Memory B cell (primary cell): ENCODE data around the gene TNC.

Experiments
- ATAC-seq: fragments of 150-1000 bp; cut with Tn5 transposase; 2 replicates; pipeline ENCODE4 v1.10.0; 2021; ENCODE audit warnings: low read depth, mild to moderate bottlenecking, moderate library complexity
- DNase-seq, 2 donors: peaks; one replicate each; pipeline ENCODE4 v3.0.0; 2022; ENCODE audit warnings: low spot score in 2 of 2
- H3K27ac Mint-ChIP-seq: one replicate; pipeline ENCODE4 v1.8.0; 2022; ENCODE audit warnings: mild to moderate bottlenecking, moderate library complexity, mixed read lengths
- H3K27me3 Mint-ChIP-seq: one replicate; pipeline ENCODE4 v1.8.0; 2022; ENCODE audit warnings: mixed read lengths
- H3K36me3 Mint-ChIP-seq: one replicate; pipeline ENCODE4 v1.8.0; 2022; ENCODE audit warnings: mild to moderate bottlenecking, mixed read lengths
- H3K4me1 Mint-ChIP-seq: one replicate; pipeline ENCODE4 v1.8.0; 2022; ENCODE audit warnings: mixed read lengths
- H3K4me3 Mint-ChIP-seq: one replicate; pipeline ENCODE4 v1.8.0; 2022; ENCODE audit warnings: mild to moderate bottlenecking, moderate library complexity, mixed read lengths
- H3K9me3 Mint-ChIP-seq: one replicate; pipeline ENCODE4 v1.8.0; 2022; ENCODE audit warnings: mixed read lengths

TNC gene

GRCh38 chr9:115071176-115071575 lies 46.8 kb downstream of the TNC start:
- peaks cover 14% of the 10 kb centered on the region for H3K27me3 Mint-ChIP-seq
- H3K4me3 Mint-ChIP-seq, result no peak overlapping the region
- ATAC-seq (no peak), DNase-seq (no peak)
- H3K4me1 Mint-ChIP-seq, result no peaks in the 10 kb centered on the region
- peaks cover 2% of the 10 kb centered on the region for H3K9me3 Mint-ChIP-seq
- no peaks in the 10 kb centered on the region for H3K36me3 Mint-ChIP-seq
- no peak overlapping the region for H3K27ac Mint-ChIP-seq

- Mint-ChIP-seq H3K4me1 (no peaks in the 10 kb centered on the region), H3K4me3 (no peak overlapping the region), H3K27me3 (peaks cover 14% of the 10 kb centered on the region), H3K36me3 (no peaks in the 10 kb centered on the region), H3K27ac (no peak overlapping the region), H3K9me3 (peaks cover 2% of the 10 kb centered on the region)
- ATAC-seq (no peak), DNase-seq (no peak)
Observed at GRCh38 chr9:115069771-115070170, 48.2 kb downstream of the TNC start.

- Mint-ChIP-seq H3K4me1 (no peaks in the 10 kb centered on the region), H3K36me3 (no peaks in the 10 kb centered on the region), H3K9me3 (peaks cover 2% of the 10 kb centered on the region), H3K4me3 (no peak overlapping the region), H3K27me3 (peaks cover 14% of the 10 kb centered on the region), H3K27ac (no peak overlapping the region)
- ATAC-seq (no peak), DNase-seq (no peak)
Observed at GRCh38 chr9:115069302-115069701, 48.7 kb downstream of the TNC start.

- ATAC-seq (no peak), DNase-seq (no peak)
- H3K27ac Mint-ChIP-seq, result no peak overlapping the region
- no peaks in the 10 kb centered on the region for H3K4me1 Mint-ChIP-seq
- no peak overlapping the region for H3K4me3 Mint-ChIP-seq
- H3K27me3 Mint-ChIP-seq, result peaks cover 16% of the 10 kb centered on the region
- H3K9me3 Mint-ChIP-seq, result peaks cover 2% of the 10 kb centered on the region
- no peaks in the 10 kb centered on the region for H3K36me3 Mint-ChIP-seq
Observed at GRCh38 chr9:115068031-115068430, 49.9 kb downstream of the TNC start.

GRCh38 chr9:115063058-115063845 lies 54.7 kb downstream of the TNC start:
- no peak overlapping the region for H3K27ac Mint-ChIP-seq
- DNase-seq, result no peak
- no peaks in the 10 kb centered on the region for H3K36me3 Mint-ChIP-seq
- peaks cover 2% of the 10 kb centered on the region for H3K27me3 Mint-ChIP-seq
- no peak overlapping the region for H3K4me3 Mint-ChIP-seq
- ATAC-seq, result no peak
- no peaks in the 10 kb centered on the region for H3K9me3 Mint-ChIP-seq
- H3K4me1 Mint-ChIP-seq, result no peaks in the 10 kb centered on the region

GRCh38 chr9:115058684-115059315 lies 59.2 kb downstream of the TNC start:
- Mint-ChIP-seq H3K4me1 (no peaks in the 10 kb centered on the region), H3K4me3 (no peak overlapping the region), H3K9me3 (no peaks in the 10 kb centered on the region), H3K27me3 (peaks cover 9% of the 10 kb centered on the region), H3K36me3 (no peaks in the 10 kb centered on the region), H3K27ac (no peak overlapping the region)
- no peak for DNase-seq
- no peak for ATAC-seq

GRCh38 chr9:115058175-115058574 lies 59.8 kb downstream of the TNC start:
- no peak for ATAC-seq

GRCh38 chr9:115057559-115057958 lies 60.4 kb downstream of the TNC start:
- H3K27ac Mint-ChIP-seq, result no peak overlapping the region
- H3K4me1 Mint-ChIP-seq, result no peaks in the 10 kb centered on the region
- H3K4me3 Mint-ChIP-seq, result no peak overlapping the region
- H3K36me3 Mint-ChIP-seq, result no peaks in the 10 kb centered on the region
- ATAC-seq (no peak), DNase-seq (no peak)
- H3K27me3 Mint-ChIP-seq, result peaks cover 9% of the 10 kb centered on the region
- H3K9me3 Mint-ChIP-seq, result no peaks in the 10 kb centered on the region

More at GRCh38 chr9:115058175-115058574, 59.8 kb downstream of the TNC start:
- Mint-ChIP-seq H3K27ac (no peak overlapping the region), H3K4me1 (no peaks in the 10 kb centered on the region), H3K27me3 (peaks cover 7% of the 10 kb centered on the region), H3K36me3 (no peaks in the 10 kb centered on the region), H3K4me3 (no peak overlapping the region), H3K9me3 (no peaks in the 10 kb centered on the region)
- no peak for DNase-seq

- Mint-ChIP-seq H3K4me3 (no peak overlapping the region), H3K27me3 (peaks cover 9% of the 10 kb centered on the region), H3K36me3 (no peaks in the 10 kb centered on the region), H3K9me3 (no peaks in the 10 kb centered on the region), H3K4me1 (no peaks in the 10 kb centered on the region), H3K27ac (no peak overlapping the region)
- DNase-seq, result no peak
- no peak for ATAC-seq
Observed at GRCh38 chr9:115050002-115050490, 67.9 kb downstream of the TNC start.

- DNase-seq (no peak), ATAC-seq (no peak)
- Mint-ChIP-seq H3K4me1 (no peaks in the 10 kb centered on the region), H3K4me3 (no peak overlapping the region), H3K27ac (no peak overlapping the region), H3K9me3 (no peaks in the 10 kb centered on the region), H3K27me3 (peaks cover 7% of the 10 kb centered on the region), H3K36me3 (no peaks in the 10 kb centered on the region)
Observed at GRCh38 chr9:115046824-115047223, 71.1 kb downstream of the TNC start.

GRCh38 chr9:115046199-115046598 lies 71.8 kb downstream of the TNC start:
- H3K4me3 Mint-ChIP-seq, result no peak overlapping the region
- peaks cover 6% of the 10 kb centered on the region for H3K27me3 Mint-ChIP-seq
- ATAC-seq (no peak), DNase-seq (no peak)
- no peaks in the 10 kb centered on the region for H3K4me1 Mint-ChIP-seq
- H3K9me3 Mint-ChIP-seq, result no peaks in the 10 kb centered on the region
- H3K36me3 Mint-ChIP-seq, result no peaks in the 10 kb centered on the region
- H3K27ac Mint-ChIP-seq, result no peak overlapping the region

- ATAC-seq (no peak), DNase-seq (no peak)
- no peaks in the 10 kb centered on the region for H3K36me3 Mint-ChIP-seq
- no peaks in the 10 kb centered on the region for H3K4me1 Mint-ChIP-seq
- H3K4me3 Mint-ChIP-seq, result no peak overlapping the region
- no peak overlapping the region for H3K27ac Mint-ChIP-seq
- no peaks in the 10 kb centered on the region for H3K9me3 Mint-ChIP-seq
- peaks cover 5% of the 10 kb centered on the region for H3K27me3 Mint-ChIP-seq
Observed at GRCh38 chr9:115043632-115044031, 74.3 kb downstream of the TNC start.

- ATAC-seq, result no peak
- Mint-ChIP-seq H3K36me3 (no peaks in the 10 kb centered on the region), H3K27me3 (peaks cover 5% of the 10 kb centered on the region), H3K9me3 (no peaks in the 10 kb centered on the region), H3K4me1 (no peaks in the 10 kb centered on the region), H3K27ac (no peak overlapping the region), H3K4me3 (no peak overlapping the region)
- no peak for DNase-seq
Observed at GRCh38 chr9:115042781-115043509, 75.0 kb downstream of the TNC start.

- peaks cover 4% of the 10 kb centered on the region for H3K27me3 Mint-ChIP-seq
- DNase-seq, result no peak
- H3K36me3 Mint-ChIP-seq, result no peaks in the 10 kb centered on the region
- no peak overlapping the region for H3K4me3 Mint-ChIP-seq
- peaks cover 8% of the 10 kb centered on the region for H3K4me1 Mint-ChIP-seq
- no peak for ATAC-seq
- H3K27ac Mint-ChIP-seq, result no peak overlapping the region
- H3K9me3 Mint-ChIP-seq, result no peaks in the 10 kb centered on the region
Observed at GRCh38 chr9:115039516-115040120, 78.3 kb downstream of the TNC start.
